Esophagus squamous epithelium (tissue), 5 donors: ENCODE measurements around the gene ZNRF1. TPM values are rescaled to one million over a fixed set of nuclear protein-coding genes. Genes with fewer than 3 reads are reported as not detected.

Experiments
- DNase-seq: peaks from one replicate; lab custom pipeline; 2025; lab: John Stamatoyannopoulos, UW
- H3K27ac ChIP-seq, 4 donors: fragments of 200-600 bp; sonication (generic); one replicate each; pipeline ENCODE4 v1.5.1; 2016 to 2019; ENCODE audit warnings: mild to moderate bottlenecking in 1 of 4
- H3K27me3 ChIP-seq, 4 donors: fragments of 200-600 bp; sonication (generic); 1 replicate in 3 of 4; 2 replicates in 1 of 4; pipeline versions ENCODE4 v1.5.1 to v1.6.0; 2017 to 2021; ENCODE audit warnings: antibody characterized with exemption in 1 of 4
- H3K36me3 ChIP-seq, 3 donors: fragments of 200-600 bp; sonication (generic); one replicate each; pipeline ENCODE4 v1.5.1; 2016 to 2019
- H3K4me1 ChIP-seq, 3 donors: fragments of 200-600 bp; sonication (generic); one replicate each; pipeline ENCODE4 v1.5.1; 2017 to 2019
- H3K4me3 ChIP-seq, 4 donors: fragments of 200-600 bp; sonication (generic); 1 replicate in 3 of 4; 2 replicates in 1 of 4; pipeline ENCODE4 v1.5.1; 2016 to 2019; ENCODE audit warnings: mild to moderate bottlenecking in 2 of 4, moderate library complexity in 1 of 4
- H3K9me3 ChIP-seq, 3 donors: fragments of 200-600 bp; sonication (generic); one replicate each; pipeline ENCODE4 v1.5.1; 2016 to 2019
- POLR2A ChIP-seq, 4 donors: fragments of 450-650 bp; IDR thresholded peaks; one replicate each; pipeline ENCODE4 v1.6.1; 2017; ENCODE audit warnings: antibody characterized with exemption in 4 of 4, mild to moderate bottlenecking in 4 of 4, moderate library complexity in 3 of 4
- WGBS, 2 donors: methylation state at CpG; one replicate each; pipeline ENCODE4 v1.1.5; 2018; 5-methylcytosine and 5-hydroxymethylcytosine counted together
- intact Hi-C: fragments of 100-400 bp; cut with DNase I; formaldehyde crosslinking; loops from one replicate; pipeline ENCODE4 v1.15.0; 2022
- total RNA-seq, 4 donors: library from RNA; depleted of rRNA; stranded (reverse); fragments of >200 nt; gene quantifications; one replicate each; pipeline ENCODE4 v1.1.0, GENCODE V29; 2016
- TF ChIP-seq, protein P1 (sequence below), 6 experiments: fragments of 450-650 bp in 4 of 6; fragments of 200-600 bp in 2 of 6; sonication (generic) in 2 of 6; IDR thresholded peaks; one replicate each; pipeline ENCODE4 v1.5.1; 2016 to 2019; ENCODE audit warnings: antibody characterized with exemption in 6 of 6, mild to moderate bottlenecking in 4 of 6, moderate library complexity in 4 of 6
- donor health status: DM: yes; HTN: yes; CAD: no.

The ZNRF1 gene
- total RNA-seq, 4 donors from 2014 or later, result 28.0 to 67.4 (median 33.5) TPM

- no peak overlapping the region for H3K27ac ChIP-seq
- 91% methylated on average over 1 of the region's 1 CpG; no CpG with 5 or more reads in 1 of the 2 donors for WGBS, 2 donors
- peaks cover 0 to 6% (median 0%) of the 10 kb centered on the region in 3 donors for H3K9me3 ChIP-seq
- H3K36me3 ChIP-seq, result peaks cover 0 to 65% (median 0%) of the 10 kb centered on the region in 3 donors
- H3K4me3 ChIP-seq, result no peak overlapping the region
- DNase-seq, result no peak
- TF ChIP-seq POLR2A (IDR thresholded peaks at IDR 0.05), result no peak
- TF ChIP-seq, protein P1, sequence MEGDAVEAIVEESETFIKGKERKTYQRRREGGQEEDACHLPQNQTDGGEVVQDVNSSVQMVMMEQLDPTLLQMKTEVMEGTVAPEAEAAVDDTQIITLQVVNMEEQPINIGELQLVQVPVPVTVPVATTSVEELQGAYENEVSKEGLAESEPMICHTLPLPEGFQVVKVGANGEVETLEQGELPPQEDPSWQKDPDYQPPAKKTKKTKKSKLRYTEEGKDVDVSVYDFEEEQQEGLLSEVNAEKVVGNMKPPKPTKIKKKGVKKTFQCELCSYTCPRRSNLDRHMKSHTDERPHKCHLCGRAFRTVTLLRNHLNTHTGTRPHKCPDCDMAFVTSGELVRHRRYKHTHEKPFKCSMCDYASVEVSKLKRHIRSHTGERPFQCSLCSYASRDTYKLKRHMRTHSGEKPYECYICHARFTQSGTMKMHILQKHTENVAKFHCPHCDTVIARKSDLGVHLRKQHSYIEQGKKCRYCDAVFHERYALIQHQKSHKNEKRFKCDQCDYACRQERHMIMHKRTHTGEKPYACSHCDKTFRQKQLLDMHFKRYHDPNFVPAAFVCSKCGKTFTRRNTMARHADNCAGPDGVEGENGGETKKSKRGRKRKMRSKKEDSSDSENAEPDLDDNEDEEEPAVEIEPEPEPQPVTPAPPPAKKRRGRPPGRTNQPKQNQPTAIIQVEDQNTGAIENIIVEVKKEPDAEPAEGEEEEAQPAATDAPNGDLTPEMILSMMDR (IDR thresholded peaks at IDR 0.05), result no peak
- no peaks in the 10 kb centered on the region for H3K4me1 ChIP-seq
- H3K27me3 ChIP-seq, result no peaks in the 10 kb centered on the region
- intact Hi-C loops, result no loop called here
These were observed 161.6 kb downstream of the ZNRF1 start for GRCh38 chr16:75160386-75160785.

Other genes with a start within 250 kb of the ZNRF1 start
- gene FA2H, start 224.2 kb upstream of the ZNRF1 start, total RNA-seq, result 1 to 10 TPM; 2.9 to 4.0 (median 3.3) TPM
- 10 to 100 TPM in 3 of 4 donors, 1 to 10 TPM in 1; 9.8 to 25.1 (median 22.2) TPM for gene WDR59, start 13.9 kb upstream of the ZNRF1 start, total RNA-seq
- 10 to 100 TPM in 2 of 4 donors, 1 to 10 TPM in 2; 3.3 to 20.4 (median 10.4) TPM for gene LDHD, start 117.8 kb downstream of the ZNRF1 start, total RNA-seq
- 1 to 10 TPM; 3.1 to 9.1 (median 5.7) TPM for gene ZFP1, start 149.5 kb downstream of the ZNRF1 start, total RNA-seq
- gene CTRB2, start 208.1 kb downstream of the ZNRF1 start, total RNA-seq, result not detected
- gene CTRB1, start 220.0 kb downstream of the ZNRF1 start, total RNA-seq, result not detected